Activated gamma-delta T cell treated with Interleukin-2 at 50 U/mL for 16 hours (primary cell): ENCODE results near the gene EPS8.
"Not testable (repeated sequence)": the region's sequence is repeated elsewhere in the genome, so short reads cannot be mapped to it uniquely, and the experiment has no call there.

Experiments used
- DNase-seq: peaks from one replicate; pipeline ENCODE4 v3.0.0-alpha.2; 2020

Gene EPS8

GRCh38 chr12:15752785-15753184, 36.4 kb downstream of the EPS8 start:
- DNase-seq: no peak

- DNase-seq: no peak
These were observed 37.4 kb downstream of the EPS8 start for GRCh38 chr12:15751741-15752140.

- DNase-seq: no peak
These were observed 39.3 kb downstream of the EPS8 start for GRCh38 chr12:15749937-15750336.

GRCh38 chr12:15741870-15742269, 47.3 kb downstream of the EPS8 start:
- not testable (repeated sequence) for DNase-seq

GRCh38 chr12:15741082-15741481, 48.1 kb downstream of the EPS8 start:
- no peak for DNase-seq

- not testable (repeated sequence) for DNase-seq
These were observed 48.8 kb downstream of the EPS8 start for GRCh38 chr12:15740389-15740788.

- no peak for DNase-seq
These were observed 50.7 kb downstream of the EPS8 start for GRCh38 chr12:15738438-15739015.

- no peak for DNase-seq
These were observed 53.2 kb downstream of the EPS8 start for GRCh38 chr12:15735837-15736615.

- DNase-seq: no peak
These were observed 56.1 kb downstream of the EPS8 start for GRCh38 chr12:15733136-15733535.

- no peak for DNase-seq
These were observed 56.7 kb downstream of the EPS8 start for GRCh38 chr12:15732341-15733061.

- DNase-seq: no peak
These were observed 57.2 kb downstream of the EPS8 start for GRCh38 chr12:15731940-15732339.

GRCh38 chr12:15729097-15729496, 60.1 kb downstream of the EPS8 start:
- no peak for DNase-seq

- no peak for DNase-seq
These were observed 61.0 kb downstream of the EPS8 start for GRCh38 chr12:15728118-15728598.

- no peak for DNase-seq
These were observed 62.4 kb downstream of the EPS8 start for GRCh38 chr12:15726878-15727150.

- DNase-seq: no peak
These were observed 62.9 kb downstream of the EPS8 start for GRCh38 chr12:15726027-15726877.

GRCh38 chr12:15722951-15723350, 66.2 kb downstream of the EPS8 start:
- no peak for DNase-seq

GRCh38 chr12:15721316-15722115, 67.7 kb downstream of the EPS8 start:
- DNase-seq: no peak

GRCh38 chr12:15720295-15720694, 68.9 kb downstream of the EPS8 start:
- DNase-seq: no peak

GRCh38 chr12:15719230-15719629, 70.0 kb downstream of the EPS8 start:
- DNase-seq: no peak

- DNase-seq: no peak
These were observed 71.1 kb downstream of the EPS8 start for GRCh38 chr12:15717940-15718567.

- no peak for DNase-seq
These were observed 72.6 kb downstream of the EPS8 start for GRCh38 chr12:15716581-15716980.

GRCh38 chr12:15714256-15714655, 74.9 kb downstream of the EPS8 start:
- DNase-seq: no peak
